Measurements from ENCODE around the gene TSLP. TPM values are rescaled to one million over a fixed set of nuclear protein-coding genes. Genes with fewer than 3 reads are reported as not detected.

TSLP gene
- total RNA-seq = 1 to 10 TPM in 3 of 6 experiments, under 1 TPM in 3; 0.74 to 2.4 (median 1.4) TPM
- long read RNA-seq, partial matches to known transcripts = 0 of 1 reads
- long read RNA-seq, other reads (novel, unspliced or antisense) = 0 of 1 reads

DNA sequence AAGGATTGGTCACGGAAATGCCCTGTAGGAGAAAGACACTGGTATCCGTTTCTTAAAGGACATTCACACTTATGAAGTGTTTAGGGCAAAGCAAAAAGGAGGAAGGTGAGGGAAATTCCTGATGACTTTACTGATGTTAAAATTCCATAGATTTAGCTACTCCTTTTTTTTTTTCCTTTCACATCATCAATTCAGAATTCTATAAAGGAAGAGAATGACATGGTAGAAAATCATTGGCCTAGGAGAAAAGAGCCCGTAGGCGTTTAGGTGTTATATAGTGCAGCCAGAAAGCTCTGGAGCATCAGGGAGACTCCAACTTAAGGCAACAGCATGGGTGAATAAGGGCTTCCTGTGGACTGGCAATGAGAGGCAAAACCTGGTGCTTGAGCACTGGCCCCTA, at the start of gene TSLP:
Gene TSLP (plus strand): TSS at position 301 of the 400 bp plus-strand sequence. CDS start 178 bp downstream, outside the sequence.
- Histone ChIP-seq H3K27me3 (no peaks in the 10 kb centered on the region), H3K27ac (no peak within 1 kb of the TSS), H3K4me1 (peaks cover 0 to 11% (median 2%) of the 10 kb centered on the region in 4 donors), H3K9me3 (no peaks in the 10 kb centered on the region), H3K36me3 (no peaks in the 10 kb centered on the region), H3K4me3 (peak within 1 kb of the TSS in 2 of 3 donors; percentile 59 to 63)
- intact Hi-C loops (cut with DNase I) = no loop called here
- ATAC-seq = no peak
- 88% methylated on average over 4 of the region's 4 CpGs for WGBS (ENCODE audit: insufficient coverage, low coverage, low lambda C conversion rate, missing lambda C conversion rate)
- no peak for TF ChIP-seq POLR2A (IDR thresholded peaks at IDR 0.05)
- TF ChIP-seq, protein P1, sequence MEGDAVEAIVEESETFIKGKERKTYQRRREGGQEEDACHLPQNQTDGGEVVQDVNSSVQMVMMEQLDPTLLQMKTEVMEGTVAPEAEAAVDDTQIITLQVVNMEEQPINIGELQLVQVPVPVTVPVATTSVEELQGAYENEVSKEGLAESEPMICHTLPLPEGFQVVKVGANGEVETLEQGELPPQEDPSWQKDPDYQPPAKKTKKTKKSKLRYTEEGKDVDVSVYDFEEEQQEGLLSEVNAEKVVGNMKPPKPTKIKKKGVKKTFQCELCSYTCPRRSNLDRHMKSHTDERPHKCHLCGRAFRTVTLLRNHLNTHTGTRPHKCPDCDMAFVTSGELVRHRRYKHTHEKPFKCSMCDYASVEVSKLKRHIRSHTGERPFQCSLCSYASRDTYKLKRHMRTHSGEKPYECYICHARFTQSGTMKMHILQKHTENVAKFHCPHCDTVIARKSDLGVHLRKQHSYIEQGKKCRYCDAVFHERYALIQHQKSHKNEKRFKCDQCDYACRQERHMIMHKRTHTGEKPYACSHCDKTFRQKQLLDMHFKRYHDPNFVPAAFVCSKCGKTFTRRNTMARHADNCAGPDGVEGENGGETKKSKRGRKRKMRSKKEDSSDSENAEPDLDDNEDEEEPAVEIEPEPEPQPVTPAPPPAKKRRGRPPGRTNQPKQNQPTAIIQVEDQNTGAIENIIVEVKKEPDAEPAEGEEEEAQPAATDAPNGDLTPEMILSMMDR (IDR thresholded peaks at IDR 0.05) = no peak
- DNase-seq = no peak

DNA sequence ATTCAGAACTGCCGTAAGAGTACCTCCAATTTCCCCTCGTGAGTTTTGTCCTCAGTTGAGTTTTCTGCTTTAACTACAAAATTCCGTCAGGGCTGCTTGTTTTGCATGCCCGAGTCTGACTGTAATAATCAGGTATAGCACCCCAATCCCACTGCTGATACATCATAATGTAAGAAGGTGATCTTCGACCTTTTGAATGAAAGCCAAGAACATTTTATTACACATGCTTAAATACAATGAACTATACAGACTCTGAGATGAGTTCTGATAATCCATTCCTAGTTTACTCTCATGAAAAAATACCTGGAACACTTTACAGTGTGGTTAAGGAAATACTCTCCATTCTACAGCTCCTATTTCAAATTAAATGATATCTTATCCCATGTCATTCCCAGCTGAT, 49.2 kb upstream of the TSLP start:
- no peaks in the 10 kb centered on the region for H3K27me3 ChIP-seq
- no peak for TF ChIP-seq POLR2A (IDR thresholded peaks at IDR 0.05)
- TF ChIP-seq, protein P1 (IDR thresholded peaks at IDR 0.05) = no peak
- 53% methylated on average over 5 of the region's 5 CpGs for WGBS (ENCODE audit: insufficient coverage, low coverage, low lambda C conversion rate, missing lambda C conversion rate)

GRCh38 chr5:111028865-111029264, 42.6 kb upstream of the TSLP start:
- Histone ChIP-seq H3K36me3 (no peaks in the 10 kb centered on the region), H3K9me3 (no peaks in the 10 kb centered on the region), H3K4me1 (no peaks in the 10 kb centered on the region), H3K27ac (no peak overlapping the region), H3K4me3 (no peak overlapping the region), H3K27me3 (no peaks in the 10 kb centered on the region)
- DNase-seq (no peak), ATAC-seq (peak in 1 of 4 donors; percentile 61)
- WGBS (ENCODE audit: insufficient coverage, low coverage, low lambda C conversion rate, missing lambda C conversion rate) = 34% methylated on average over 2 of the region's 2 CpGs
- TF ChIP-seq POLR2A (IDR thresholded peaks at IDR 0.05) = no peak
- TF ChIP-seq, protein P1 (IDR thresholded peaks at IDR 0.05) = no peak
- intact Hi-C loops (cut with DNase I) = no loop called here

More for the DNA sequence above, 49.2 kb upstream of the TSLP start:
- H3K4me3 ChIP-seq = no peak overlapping the region
- no peak overlapping the region for H3K27ac ChIP-seq
- H3K36me3 ChIP-seq = no peaks in the 10 kb centered on the region
- H3K4me1 ChIP-seq = no peaks in the 10 kb centered on the region
- DNase-seq (no peak), ATAC-seq (no peak)
- no peaks in the 10 kb centered on the region for H3K9me3 ChIP-seq
- intact Hi-C loops (cut with DNase I) = no loop called here

DNA sequence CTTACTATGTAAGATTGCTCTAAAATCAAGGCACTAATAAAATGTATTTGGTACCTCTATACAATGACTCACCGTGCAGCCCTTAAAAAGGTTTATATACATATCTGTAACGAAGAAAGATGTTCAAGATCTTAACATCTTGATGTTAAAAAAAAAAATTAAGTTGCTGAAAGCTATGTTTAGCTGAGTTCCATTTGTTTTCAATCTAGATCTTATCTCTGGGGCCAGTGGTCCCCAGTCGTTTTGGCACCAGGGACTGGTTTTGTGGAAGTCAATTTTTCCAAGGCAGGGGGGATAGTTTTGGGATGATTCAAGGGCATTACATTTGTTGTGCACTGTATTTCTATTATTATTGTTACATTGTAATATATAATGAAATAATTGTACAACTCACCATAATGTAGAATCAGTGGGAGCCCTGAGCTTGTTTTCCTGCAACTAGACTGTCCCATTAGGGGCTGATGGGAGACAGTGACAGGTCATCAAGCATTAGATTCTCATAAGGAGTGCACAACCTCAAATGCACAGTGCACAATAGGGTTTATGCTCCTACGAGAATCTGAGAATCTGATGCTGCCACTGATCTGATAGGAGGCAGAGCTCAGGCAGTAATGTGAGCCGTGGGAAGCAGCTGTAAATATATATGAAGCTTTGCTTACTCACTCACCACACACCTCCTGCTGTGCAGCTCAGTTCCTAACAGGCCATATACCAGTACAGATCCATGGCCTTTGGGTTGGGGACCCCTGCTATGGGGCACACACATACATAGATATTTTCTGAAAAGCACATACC, 27.6 kb upstream of the TSLP start:
- H3K4me3 ChIP-seq = no peak overlapping the region
- intact Hi-C loops (cut with DNase I) = no loop called here
- H3K36me3 ChIP-seq = no peaks in the 10 kb centered on the region
- TF ChIP-seq POLR2A (IDR thresholded peaks at IDR 0.05) = no peak
- TF ChIP-seq, protein P1 (IDR thresholded peaks at IDR 0.05) = no peak
- WGBS (ENCODE audit: insufficient coverage, low coverage, low lambda C conversion rate, missing lambda C conversion rate) = 46% methylated on average over 5 of the region's 5 CpGs
- H3K4me1 ChIP-seq = no peaks in the 10 kb centered on the region
- H3K9me3 ChIP-seq = no peaks in the 10 kb centered on the region
- H3K27me3 ChIP-seq = no peaks in the 10 kb centered on the region
- DNase-seq = no peak
- no peak overlapping the region for H3K27ac ChIP-seq
- no peak for ATAC-seq

All from right lobe of liver (tissue), 6 donors.